ENCODE results near the gene F10. TPM values are rescaled to one million over a fixed set of nuclear protein-coding genes. Genes with fewer than 3 reads are reported as not detected.

The F10 gene
- total RNA-seq, 1 experiment from 2014 or later: not detected

GRCh38 chr13:113083022-113083373 is 39.6 kb upstream of the F10 start:
- H3K4me1 ChIP-seq (ENCODE audit: insufficient read depth, low read length, poor library complexity, severe bottlenecking): peaks cover 4% of the 10 kb centered on the region
- ChIA-PET CTCF (no interaction called here), POLR2A (ENCODE audit: low non-redundant PET) (no interaction called here)
- no peak overlapping the region for H3K27ac ChIP-seq (ENCODE audit: low read depth, low read length, poor library complexity, severe bottlenecking)
- H3K9me3 ChIP-seq (ENCODE audit: low read depth, low read length, poor library complexity, severe bottlenecking): no peaks in the 10 kb centered on the region
- H3K27me3 ChIP-seq (replicated peaks; ENCODE audit: insufficient read depth, low read depth, low read length, poor library complexity): no peaks in the 10 kb centered on the region
- no TSS peak for BruUV-seq (replicated peaks)
- DNase-seq (ENCODE audit: low spot score): no peak
- TF ChIP-seq, protein P1, sequence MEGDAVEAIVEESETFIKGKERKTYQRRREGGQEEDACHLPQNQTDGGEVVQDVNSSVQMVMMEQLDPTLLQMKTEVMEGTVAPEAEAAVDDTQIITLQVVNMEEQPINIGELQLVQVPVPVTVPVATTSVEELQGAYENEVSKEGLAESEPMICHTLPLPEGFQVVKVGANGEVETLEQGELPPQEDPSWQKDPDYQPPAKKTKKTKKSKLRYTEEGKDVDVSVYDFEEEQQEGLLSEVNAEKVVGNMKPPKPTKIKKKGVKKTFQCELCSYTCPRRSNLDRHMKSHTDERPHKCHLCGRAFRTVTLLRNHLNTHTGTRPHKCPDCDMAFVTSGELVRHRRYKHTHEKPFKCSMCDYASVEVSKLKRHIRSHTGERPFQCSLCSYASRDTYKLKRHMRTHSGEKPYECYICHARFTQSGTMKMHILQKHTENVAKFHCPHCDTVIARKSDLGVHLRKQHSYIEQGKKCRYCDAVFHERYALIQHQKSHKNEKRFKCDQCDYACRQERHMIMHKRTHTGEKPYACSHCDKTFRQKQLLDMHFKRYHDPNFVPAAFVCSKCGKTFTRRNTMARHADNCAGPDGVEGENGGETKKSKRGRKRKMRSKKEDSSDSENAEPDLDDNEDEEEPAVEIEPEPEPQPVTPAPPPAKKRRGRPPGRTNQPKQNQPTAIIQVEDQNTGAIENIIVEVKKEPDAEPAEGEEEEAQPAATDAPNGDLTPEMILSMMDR (conservative IDR thresholded peaks at IDR 0.05; ENCODE audit: low read depth, low read length): no peak
- TF ChIP-seq EZH2 (IDR thresholded peaks at IDR 0.05; ENCODE audit: borderline replicate concordance, low read depth, low read length, poor library complexity, severe bottlenecking): no peak
- intact Hi-C loops (cut with micrococcal nuclease; ENCODE audit: unreplicated experiment): no loop called here
- H3K36me3 ChIP-seq (ENCODE audit: insufficient read depth, low read length, poor library complexity, severe bottlenecking): no peaks in the 10 kb centered on the region
- H3K4me3 ChIP-seq (ENCODE audit: low read depth, low read length, poor library complexity, severe bottlenecking): no peak overlapping the region

DNA sequence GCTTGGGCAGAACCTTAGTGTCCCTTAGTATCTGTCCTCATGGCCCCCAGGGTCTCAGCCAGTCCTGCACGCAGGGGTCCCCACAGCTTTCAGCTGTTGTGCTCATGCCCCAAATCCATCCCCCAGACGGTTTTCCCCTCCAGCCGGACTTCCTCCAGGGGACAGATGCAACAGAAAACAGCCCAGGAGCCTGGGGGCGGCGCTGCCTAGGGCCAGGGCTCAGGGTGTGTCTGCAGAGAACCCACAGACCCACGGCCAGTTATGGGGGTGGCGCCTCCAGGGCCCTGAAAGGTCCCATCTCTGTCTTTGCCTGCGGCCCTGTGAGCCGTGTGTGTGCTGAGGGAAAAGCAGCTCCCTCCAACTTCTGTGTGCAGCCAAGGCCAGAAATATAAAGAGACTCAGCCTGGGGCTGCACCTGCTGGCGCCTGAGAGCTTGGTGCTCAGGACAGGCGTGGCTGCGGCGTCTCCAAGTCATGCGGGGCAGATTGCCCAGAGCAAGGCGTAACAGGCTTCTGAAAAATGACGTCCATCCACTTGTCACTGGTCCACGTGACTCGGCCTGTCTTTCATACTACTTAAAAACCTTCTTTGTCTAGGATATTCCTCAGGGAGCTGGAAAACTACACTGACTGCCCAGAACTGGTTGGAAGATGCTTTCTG is 39.1 kb upstream of the F10 start:
- CTCF ChIA-PET: no interaction called here
- Histone ChIP-seq H3K27ac (ENCODE audit: low read depth, low read length, poor library complexity, severe bottlenecking) (no peak overlapping the region), H3K27me3 (replicated peaks; ENCODE audit: insufficient read depth, low read depth, low read length, poor library complexity) (no peaks in the 10 kb centered on the region), H3K4me3 (ENCODE audit: low read depth, low read length, poor library complexity, severe bottlenecking) (no peak overlapping the region), H3K36me3 (ENCODE audit: insufficient read depth, low read length, poor library complexity, severe bottlenecking) (no peaks in the 10 kb centered on the region), H3K4me1 (ENCODE audit: insufficient read depth, low read length, poor library complexity, severe bottlenecking) (peaks cover 4% of the 10 kb centered on the region), H3K9me3 (ENCODE audit: low read depth, low read length, poor library complexity, severe bottlenecking) (no peaks in the 10 kb centered on the region)
- peak; percentile 67 for DNase-seq (ENCODE audit: low spot score)
- no TSS peak for BruUV-seq (replicated peaks)
- POLR2A ChIA-PET (ENCODE audit: low non-redundant PET): no interaction called here
- TF ChIP-seq, protein P1 (conservative IDR thresholded peaks at IDR 0.05; ENCODE audit: low read depth, low read length): no peak
- no peak for TF ChIP-seq EZH2 (IDR thresholded peaks at IDR 0.05; ENCODE audit: borderline replicate concordance, low read depth, low read length, poor library complexity, severe bottlenecking)
- intact Hi-C loops (cut with micrococcal nuclease; ENCODE audit: unreplicated experiment): no loop called here

DNA sequence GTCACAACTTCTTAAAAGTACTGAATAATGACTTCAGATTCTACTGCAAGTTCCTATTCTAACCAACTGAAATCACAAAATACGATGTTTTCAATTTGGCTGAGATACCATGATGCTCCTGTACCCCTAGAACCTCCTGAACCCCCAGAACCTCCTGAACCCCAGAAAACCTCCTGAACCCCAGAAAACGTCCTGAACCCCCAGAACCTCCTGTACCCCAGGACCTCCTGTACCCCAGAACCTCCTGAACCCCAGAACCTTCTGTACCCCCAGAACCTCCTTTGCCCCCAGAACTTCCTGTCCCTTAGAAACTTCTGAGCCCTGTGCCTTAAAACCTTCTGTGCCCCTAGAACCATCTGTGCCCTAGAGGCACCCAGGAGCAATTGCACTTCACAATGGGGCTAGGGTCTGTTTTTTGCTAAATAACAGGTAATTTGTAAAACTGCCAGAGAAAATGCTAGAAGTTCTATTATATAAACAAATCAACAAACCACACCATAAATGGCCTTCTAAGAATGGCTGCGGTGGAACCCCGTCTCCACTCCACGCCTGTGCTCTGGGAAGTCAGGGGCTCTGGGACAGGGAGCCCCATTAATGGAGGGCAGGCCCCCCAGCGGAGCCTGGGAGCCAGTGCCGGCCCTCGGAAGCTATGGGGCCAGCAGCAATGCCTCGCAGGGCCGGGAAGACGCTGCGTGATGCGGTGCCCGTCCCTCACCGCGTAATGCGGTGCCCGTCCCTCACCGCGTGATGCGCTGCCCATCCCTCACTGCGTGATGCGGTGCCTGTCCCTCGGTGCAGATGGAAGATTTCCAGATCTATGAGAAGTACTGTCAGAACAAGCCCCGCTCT is 38.3 kb upstream of the F10 start:
- Histone ChIP-seq H3K27me3 (replicated peaks; ENCODE audit: insufficient read depth, low read depth, low read length, poor library complexity) (no peaks in the 10 kb centered on the region), H3K36me3 (ENCODE audit: insufficient read depth, low read length, poor library complexity, severe bottlenecking) (no peaks in the 10 kb centered on the region), H3K27ac (ENCODE audit: low read depth, low read length, poor library complexity, severe bottlenecking) (no peak overlapping the region), H3K4me3 (ENCODE audit: low read depth, low read length, poor library complexity, severe bottlenecking) (no peak overlapping the region), H3K4me1 (ENCODE audit: insufficient read depth, low read length, poor library complexity, severe bottlenecking) (peaks cover 4% of the 10 kb centered on the region), H3K9me3 (ENCODE audit: low read depth, low read length, poor library complexity, severe bottlenecking) (no peaks in the 10 kb centered on the region)
- POLR2A ChIA-PET (ENCODE audit: low non-redundant PET): no interaction called here
- TF ChIP-seq, protein P1 (conservative IDR thresholded peaks at IDR 0.05; ENCODE audit: low read depth, low read length): peak; percentile 38; the same call in 1 of the 2 replicates
- no peak for TF ChIP-seq EZH2 (IDR thresholded peaks at IDR 0.05; ENCODE audit: borderline replicate concordance, low read depth, low read length, poor library complexity, severe bottlenecking)
- intact Hi-C loops (cut with micrococcal nuclease; ENCODE audit: unreplicated experiment): no loop called here
- CTCF ChIA-PET: no interaction called here
- no TSS peak for BruUV-seq (replicated peaks)
- DNase-seq (ENCODE audit: low spot score): no peak

All from A673 (cell line).